ENCODE results near the gene TMEM168. TPM values are rescaled to one million over a fixed set of nuclear protein-coding genes. Genes with fewer than 3 reads are reported as not detected.

TMEM168 gene
- total and polyA plus RNA-seq, 2 of the 13 experiments (the other 11 are each of a cell fraction or from before 2014, with no cell fraction given), result 8.7 to 15.7 TPM

DNA sequence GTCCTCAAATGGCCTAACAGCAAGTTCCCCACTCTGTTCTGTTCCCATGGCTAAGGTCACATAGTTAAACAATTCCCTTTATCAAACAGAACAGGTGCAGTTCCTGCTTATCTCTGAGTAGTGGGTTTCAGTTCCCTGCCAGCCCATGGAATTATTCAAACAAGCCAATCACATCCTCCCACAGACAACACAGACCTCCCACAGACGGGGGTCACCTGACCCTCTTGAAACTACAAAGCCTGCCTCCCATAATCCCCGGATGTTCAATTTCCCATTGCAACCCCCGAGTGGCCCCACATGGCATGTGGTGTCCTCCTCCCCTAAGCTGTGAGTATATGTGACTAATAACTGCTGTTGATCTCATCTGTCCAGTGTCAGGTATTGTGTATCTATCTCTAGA, 64.1 kb downstream of the TMEM168 start:
- H3K4me2 ChIP-seq (ENCODE audit: low read depth, low read length), result no peak overlapping the region
- ATAC-seq, result no peak
- no peaks in the 10 kb centered on the region for H3K79me2 ChIP-seq (ENCODE audit: insufficient read depth, low read length)

More for the DNA sequence above, 64.1 kb downstream of the TMEM168 start:
- H3K36me3 ChIP-seq (replicated peaks in 1 of 2; ENCODE audit: control insufficient read depth in 1 of 2, insufficient read depth in 2 of 2, low read length in 2 of 2), result no peaks in the 10 kb centered on the region
- BruUV-seq (replicated peaks), result no TSS peak
- intact Hi-C loops (cut with micrococcal nuclease; ENCODE audit: unreplicated experiment), result no loop called here
- 0% methylated on average over 3 of the region's 3 CpGs for WGBS (ENCODE audit: low lambda C conversion rate)
- ChIA-PET POLR2A (no interaction called here), CTCF (ENCODE audit: low intra/inter-chr PET ratio, low total read pairs) (no interaction called here)
- no peaks in the 10 kb centered on the region for H3K9me3 ChIP-seq (ENCODE audit: low read length)
- no peak for DNase-seq (ENCODE audit: low spot score)
- no peak overlapping the region for H3K9ac ChIP-seq (ENCODE audit: insufficient read depth, low read depth, low read length)
- H4K20me1 ChIP-seq (ENCODE audit: insufficient read depth, low read length), result no peaks in the 10 kb centered on the region
- TF ChIP-seq, protein P1, sequence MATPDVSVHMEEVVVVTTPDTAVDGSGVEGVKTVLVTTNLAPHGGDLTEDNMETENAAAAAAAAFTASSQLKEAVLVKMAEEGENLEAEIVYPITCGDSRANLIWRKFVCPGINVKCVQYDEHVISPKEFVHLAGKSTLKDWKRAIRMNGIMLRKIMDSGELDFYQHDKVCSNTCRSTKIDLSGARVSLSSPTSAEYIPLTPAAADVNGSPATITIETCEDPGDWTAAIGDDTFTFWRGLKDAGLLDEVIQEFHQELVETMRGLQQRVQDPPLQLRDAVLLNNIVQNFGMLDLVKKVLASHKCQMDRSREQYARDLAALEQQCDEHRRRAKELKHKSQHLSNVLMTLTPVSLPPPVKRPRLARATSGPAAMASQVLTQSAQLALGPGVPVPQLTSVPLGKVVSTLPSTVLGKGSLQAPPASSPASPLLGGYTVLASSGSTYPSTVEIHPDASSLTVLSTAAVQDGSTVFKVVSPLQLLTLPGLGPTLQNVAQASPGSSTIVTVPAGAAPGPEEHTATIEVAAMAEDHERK (CRISPR knock-in tag; IDR thresholded peaks at IDR 0.05; ENCODE audit: low read depth), result no peak
- TF ChIP-seq ZNF788 (CRISPR knock-in tag; IDR thresholded peaks at IDR 0.05; ENCODE audit: borderline replicate concordance), result no peak
- TF ChIP-seq SALL2 (CRISPR knock-in tag; IDR thresholded peaks at IDR 0.05), result no peak
- TF ChIP-seq, protein P2, sequence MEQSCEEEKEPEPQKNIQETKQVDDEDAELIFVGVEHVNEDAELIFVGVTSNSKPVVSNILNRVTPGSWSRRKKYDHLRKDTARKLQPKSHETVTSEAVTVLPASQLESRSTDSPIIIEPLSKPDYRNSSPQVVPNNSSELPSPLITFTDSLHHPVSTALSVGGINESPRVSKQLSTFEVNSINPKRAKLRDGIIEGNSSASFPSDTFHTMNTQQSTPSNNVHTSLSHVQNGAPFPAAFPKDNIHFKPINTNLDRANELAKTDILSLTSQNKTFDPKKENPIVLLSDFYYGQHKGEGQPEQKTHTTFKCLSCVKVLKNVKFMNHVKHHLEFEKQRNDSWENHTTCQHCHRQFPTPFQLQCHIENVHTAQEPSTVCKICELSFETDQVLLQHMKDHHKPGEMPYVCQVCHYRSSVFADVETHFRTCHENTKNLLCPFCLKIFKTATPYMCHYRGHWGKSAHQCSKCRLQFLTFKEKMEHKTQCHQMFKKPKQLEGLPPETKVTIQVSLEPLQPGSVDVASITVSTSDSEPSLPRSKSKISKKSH (CRISPR knock-in tag; IDR thresholded peaks at IDR 0.05; ENCODE audit: borderline replicate concordance), result no peak
- TF ChIP-seq, protein P3, sequence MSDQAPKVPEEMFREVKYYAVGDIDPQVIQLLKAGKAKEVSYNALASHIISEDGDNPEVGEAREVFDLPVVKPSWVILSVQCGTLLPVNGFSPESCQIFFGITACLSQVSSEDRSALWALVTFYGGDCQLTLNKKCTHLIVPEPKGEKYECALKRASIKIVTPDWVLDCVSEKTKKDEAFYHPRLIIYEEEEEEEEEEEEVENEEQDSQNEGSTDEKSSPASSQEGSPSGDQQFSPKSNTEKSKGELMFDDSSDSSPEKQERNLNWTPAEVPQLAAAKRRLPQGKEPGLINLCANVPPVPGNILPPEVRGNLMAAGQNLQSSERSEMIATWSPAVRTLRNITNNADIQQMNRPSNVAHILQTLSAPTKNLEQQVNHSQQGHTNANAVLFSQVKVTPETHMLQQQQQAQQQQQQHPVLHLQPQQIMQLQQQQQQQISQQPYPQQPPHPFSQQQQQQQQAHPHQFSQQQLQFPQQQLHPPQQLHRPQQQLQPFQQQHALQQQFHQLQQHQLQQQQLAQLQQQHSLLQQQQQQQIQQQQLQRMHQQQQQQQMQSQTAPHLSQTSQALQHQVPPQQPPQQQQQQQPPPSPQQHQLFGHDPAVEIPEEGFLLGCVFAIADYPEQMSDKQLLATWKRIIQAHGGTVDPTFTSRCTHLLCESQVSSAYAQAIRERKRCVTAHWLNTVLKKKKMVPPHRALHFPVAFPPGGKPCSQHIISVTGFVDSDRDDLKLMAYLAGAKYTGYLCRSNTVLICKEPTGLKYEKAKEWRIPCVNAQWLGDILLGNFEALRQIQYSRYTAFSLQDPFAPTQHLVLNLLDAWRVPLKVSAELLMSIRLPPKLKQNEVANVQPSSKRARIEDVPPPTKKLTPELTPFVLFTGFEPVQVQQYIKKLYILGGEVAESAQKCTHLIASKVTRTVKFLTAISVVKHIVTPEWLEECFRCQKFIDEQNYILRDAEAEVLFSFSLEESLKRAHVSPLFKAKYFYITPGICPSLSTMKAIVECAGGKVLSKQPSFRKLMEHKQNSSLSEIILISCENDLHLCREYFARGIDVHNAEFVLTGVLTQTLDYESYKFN (CRISPR knock-in tag; conservative IDR thresholded peaks at IDR 0.05), result no peak
- no peak for TF ChIP-seq KMT2B (CRISPR knock-in tag; IDR thresholded peaks at IDR 0.05)
- TF ChIP-seq, protein P4, sequence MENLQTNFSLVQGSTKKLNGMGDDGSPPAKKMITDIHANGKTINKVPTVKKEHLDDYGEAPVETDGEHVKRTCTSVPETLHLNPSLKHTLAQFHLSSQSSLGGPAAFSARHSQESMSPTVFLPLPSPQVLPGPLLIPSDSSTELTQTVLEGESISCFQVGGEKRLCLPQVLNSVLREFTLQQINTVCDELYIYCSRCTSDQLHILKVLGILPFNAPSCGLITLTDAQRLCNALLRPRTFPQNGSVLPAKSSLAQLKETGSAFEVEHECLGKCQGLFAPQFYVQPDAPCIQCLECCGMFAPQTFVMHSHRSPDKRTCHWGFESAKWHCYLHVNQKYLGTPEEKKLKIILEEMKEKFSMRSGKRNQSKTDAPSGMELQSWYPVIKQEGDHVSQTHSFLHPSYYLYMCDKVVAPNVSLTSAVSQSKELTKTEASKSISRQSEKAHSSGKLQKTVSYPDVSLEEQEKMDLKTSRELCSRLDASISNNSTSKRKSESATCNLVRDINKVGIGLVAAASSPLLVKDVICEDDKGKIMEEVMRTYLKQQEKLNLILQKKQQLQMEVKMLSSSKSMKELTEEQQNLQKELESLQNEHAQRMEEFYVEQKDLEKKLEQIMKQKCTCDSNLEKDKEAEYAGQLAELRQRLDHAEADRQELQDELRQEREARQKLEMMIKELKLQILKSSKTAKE (CRISPR knock-in tag; IDR thresholded peaks at IDR 0.05; ENCODE audit: borderline replicate concordance), result no peak
- TF ChIP-seq, protein P5, sequence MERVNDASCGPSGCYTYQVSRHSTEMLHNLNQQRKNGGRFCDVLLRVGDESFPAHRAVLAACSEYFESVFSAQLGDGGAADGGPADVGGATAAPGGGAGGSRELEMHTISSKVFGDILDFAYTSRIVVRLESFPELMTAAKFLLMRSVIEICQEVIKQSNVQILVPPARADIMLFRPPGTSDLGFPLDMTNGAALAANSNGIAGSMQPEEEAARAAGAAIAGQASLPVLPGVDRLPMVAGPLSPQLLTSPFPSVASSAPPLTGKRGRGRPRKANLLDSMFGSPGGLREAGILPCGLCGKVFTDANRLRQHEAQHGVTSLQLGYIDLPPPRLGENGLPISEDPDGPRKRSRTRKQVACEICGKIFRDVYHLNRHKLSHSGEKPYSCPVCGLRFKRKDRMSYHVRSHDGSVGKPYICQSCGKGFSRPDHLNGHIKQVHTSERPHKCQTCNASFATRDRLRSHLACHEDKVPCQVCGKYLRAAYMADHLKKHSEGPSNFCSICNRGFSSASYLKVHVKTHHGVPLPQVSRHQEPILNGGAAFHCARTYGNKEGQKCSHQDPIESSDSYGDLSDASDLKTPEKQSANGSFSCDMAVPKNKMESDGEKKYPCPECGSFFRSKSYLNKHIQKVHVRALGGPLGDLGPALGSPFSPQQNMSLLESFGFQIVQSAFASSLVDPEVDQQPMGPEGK (CRISPR knock-in tag; IDR thresholded peaks at IDR 0.05), result no peak
- TF ChIP-seq ZNF263 (CRISPR knock-in tag; IDR thresholded peaks at IDR 0.05), result no peak
- TF ChIP-seq ZNF766 (CRISPR knock-in tag; IDR thresholded peaks at IDR 0.05; ENCODE audit: borderline replicate concordance), result no peak
- TF ChIP-seq ZNF232 (CRISPR knock-in tag; IDR thresholded peaks at IDR 0.05; ENCODE audit: borderline replicate concordance), result no peak
- no peak for TF ChIP-seq CCDC6 (CRISPR knock-in tag; IDR thresholded peaks at IDR 0.05)
- no peak overlapping the region for H3K4me3 ChIP-seq (replicated peaks in 1 of 3; ENCODE audit: insufficient read depth in 1 of 3, low read depth in 2 of 3, low read length in 3 of 3)
- H3K27me3 ChIP-seq (ENCODE audit: control insufficient read depth in 1 of 2, insufficient read depth in 2 of 2, low read length in 2 of 2), result no peaks in the 10 kb centered on the region
- H3K4me1 ChIP-seq (ENCODE audit: insufficient read depth, low read length), result no peaks in the 10 kb centered on the region
- no peak overlapping the region for H2AFZ ChIP-seq (ENCODE audit: low read length)
- FAIRE-seq, result no peak
- in situ Hi-C loops (cut with HindIII; ENCODE audit: extremely low pct_ligation_motif_present, low pct_unique_long_range_greater_than_20kb), result no loop called here
- no peak overlapping the region for H3K27ac ChIP-seq (ENCODE audit: extremely low read length, insufficient read depth, low read length)
